ENCODE results near the gene SMIM7. TPM values are rescaled to one million over a fixed set of nuclear protein-coding genes. Genes with fewer than 3 reads are reported as not detected.

The SMIM7 gene
- total and polyA plus RNA-seq, 2 of the 13 experiments (the other 11 are each of a cell fraction or from before 2014, with no cell fraction given), result 55.7 to 74.9 TPM

DNA sequence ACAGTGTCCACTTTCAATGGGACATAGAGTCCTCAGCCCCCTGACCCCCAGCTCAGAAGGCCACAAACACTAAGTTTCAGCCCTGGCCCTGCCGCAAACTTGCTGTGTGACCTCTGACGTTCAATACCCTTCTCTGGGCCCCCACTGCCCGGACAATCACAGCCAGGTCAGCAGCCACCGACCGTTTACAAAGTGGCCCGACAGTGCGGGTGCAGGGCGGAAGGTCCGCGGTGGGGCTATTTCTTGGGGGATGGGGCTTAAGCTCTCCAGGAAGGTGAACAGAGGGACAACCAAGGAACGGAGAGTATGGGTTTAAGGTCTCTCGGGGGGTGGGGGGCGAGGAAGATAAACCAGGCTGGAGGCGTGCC is 496 bp downstream of the SMIM7 start (continued):
- TF ChIP-seq KDM5A (IDR thresholded peaks at IDR 0.05; ENCODE audit: borderline replicate concordance, low read length), result 0 out of 2 replicates have a peak, but pooled peaks have one; percentile 73
- 0 out of 2 replicates have a peak, but pooled peaks have one; percentile 62 for TF ChIP-seq ZNF670 (CRISPR knock-in tag; IDR thresholded peaks at IDR 0.05; ENCODE audit: borderline replicate concordance)
- TF ChIP-seq AGO2 (optimal IDR thresholded peaks at IDR 0.05; ENCODE audit: low read depth, low read length), result peak; percentile 39
- peak; percentile 99 for TF ChIP-seq ZNF768 (CRISPR knock-in tag; IDR thresholded peaks at IDR 0.05)
- no peak for TF ChIP-seq RBFOX2 (IDR thresholded peaks at IDR 0.05; ENCODE audit: low read depth, low read length)
- peak; percentile 46; the same call in 1 of the 2 replicates for TF ChIP-seq HDAC1 (CRISPR knock-in tag; IDR thresholded peaks at IDR 0.05)
- TF ChIP-seq ZNF232 (CRISPR knock-in tag; IDR thresholded peaks at IDR 0.05; ENCODE audit: borderline replicate concordance), result 0 out of 2 replicates have a peak, but pooled peaks have one; percentile 2
- TF ChIP-seq, protein P1, sequence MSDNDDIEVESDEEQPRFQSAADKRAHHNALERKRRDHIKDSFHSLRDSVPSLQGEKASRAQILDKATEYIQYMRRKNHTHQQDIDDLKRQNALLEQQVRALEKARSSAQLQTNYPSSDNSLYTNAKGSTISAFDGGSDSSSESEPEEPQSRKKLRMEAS (IDR thresholded peaks at IDR 0.05), result 0 out of 2 replicates have a peak, but pooled peaks have one; percentile 2
- 0 out of 2 replicates have a peak, but pooled peaks have one; percentile 0 for TF ChIP-seq ZNF709 (CRISPR knock-in tag; IDR thresholded peaks at IDR 0.05)
- TF ChIP-seq MAF1 (CRISPR knock-in tag; IDR thresholded peaks at IDR 0.05; ENCODE audit: borderline replicate concordance), result 0 out of 2 replicates have a peak, but pooled peaks have one; percentile 34
- TF ChIP-seq ZNF224 (CRISPR knock-in tag; IDR thresholded peaks at IDR 0.05), result 0 out of 2 replicates have a peak, but pooled peaks have one; percentile 16
- peak; percentile 81 for TF ChIP-seq ZMYM3 (CRISPR knock-in tag; IDR thresholded peaks at IDR 0.05)
- TF ChIP-seq MAFG (CRISPR knock-in tag; IDR thresholded peaks at IDR 0.05), result no peak
- 0 out of 2 replicates have a peak, but pooled peaks have one; percentile 3 for TF ChIP-seq ZNF619 (CRISPR knock-in tag; IDR thresholded peaks at IDR 0.05)
- TF ChIP-seq, protein P2, sequence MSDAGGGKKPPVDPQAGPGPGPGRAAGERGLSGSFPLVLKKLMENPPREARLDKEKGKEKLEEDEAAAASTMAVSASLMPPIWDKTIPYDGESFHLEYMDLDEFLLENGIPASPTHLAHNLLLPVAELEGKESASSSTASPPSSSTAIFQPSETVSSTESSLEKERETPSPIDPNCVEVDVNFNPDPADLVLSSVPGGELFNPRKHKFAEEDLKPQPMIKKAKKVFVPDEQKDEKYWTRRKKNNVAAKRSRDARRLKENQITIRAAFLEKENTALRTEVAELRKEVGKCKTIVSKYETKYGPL (CRISPR knock-in tag; IDR thresholded peaks at IDR 0.05), result 0 out of 2 replicates have a peak, but pooled peaks have one; percentile 9
- peak; percentile 33; the same call in 1 of the 2 replicates for TF ChIP-seq ZNF605 (CRISPR knock-in tag; IDR thresholded peaks at IDR 0.05)
